Stimulated activated effector memory CD8-positive, alpha-beta T cell treated with anti-CD3 and anti-CD28 coated beads, Interleukin-12 subunit alpha, Interleukin-12 subunit beta, amount 100 ng/mL, for 72 hours (primary cell): ENCODE results near the gene SLC13A2.
"Not testable (repeated sequence)": the region's sequence is repeated elsewhere in the genome, so short reads cannot be mapped to it uniquely, and the experiment has no call there.

Experiments
- ATAC-seq: fragments of 150-1000 bp; cut with Tn5 transposase; 2 replicates; pipeline ENCODE4 v1.10.0; 2021
- DNase-seq, 2 donors: peaks; one replicate each; pipeline ENCODE4 v3.0.0; 2021 to 2022; ENCODE audit warnings: low spot score in 2 of 2
- H3K27ac Mint-ChIP-seq: one replicate; pipeline ENCODE4 v1.8.0; 2022; ENCODE audit warnings: mild to moderate bottlenecking, mixed read lengths
- H3K36me3 Mint-ChIP-seq: one replicate; pipeline ENCODE4 v1.8.0; 2022; ENCODE audit warnings: mild to moderate bottlenecking, mixed read lengths
- H3K4me1 Mint-ChIP-seq: one replicate; pipeline ENCODE4 v1.8.0; 2022; ENCODE audit warnings: mixed read lengths
- H3K4me3 Mint-ChIP-seq: one replicate; pipeline ENCODE4 v1.8.0; 2022; ENCODE audit warnings: mild to moderate bottlenecking, mixed read lengths
- H3K9me3 Mint-ChIP-seq: one replicate; pipeline ENCODE4 v1.8.0; 2022; ENCODE audit warnings: mixed read lengths

The SLC13A2 gene

GRCh38 chr17:28466521-28467048 is 6.9 kb upstream of the SLC13A2 start:
- Mint-ChIP-seq H3K4me3 (no peak overlapping the region), H3K27ac (no peak overlapping the region), H3K36me3 (no peaks in the 10 kb centered on the region), H3K4me1 (peaks cover 20% of the 10 kb centered on the region), H3K9me3 (no peaks in the 10 kb centered on the region)
- DNase-seq (no peak), ATAC-seq (no peak)

DNA sequence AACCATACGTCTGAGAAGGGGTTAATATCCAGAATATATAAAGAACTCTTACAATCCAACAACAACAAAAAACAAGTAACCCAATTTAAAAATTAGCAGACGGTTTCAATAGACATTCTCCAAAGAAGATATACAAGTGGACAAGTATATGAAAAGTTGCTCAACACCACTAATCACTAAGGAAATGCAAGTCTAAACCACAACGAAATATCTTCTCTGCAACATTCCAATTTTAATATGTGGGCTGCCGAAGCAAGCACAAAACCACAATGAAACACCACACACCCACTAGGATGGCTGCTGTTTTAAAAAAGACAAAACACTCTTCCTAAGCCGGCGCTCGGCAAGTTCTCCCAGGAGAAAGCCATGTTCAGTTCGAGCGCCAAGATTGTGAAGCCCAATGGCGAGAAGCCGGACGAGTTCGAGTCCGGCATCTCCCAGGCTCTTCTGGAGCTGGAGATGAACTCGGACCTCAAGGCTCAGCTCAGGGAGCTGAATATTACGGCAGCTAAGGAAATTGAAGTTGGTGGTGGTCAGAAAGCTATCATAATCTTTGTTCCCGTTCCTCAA is 5.9 kb upstream of the SLC13A2 start:
- H3K4me1 Mint-ChIP-seq = peaks cover 20% of the 10 kb centered on the region
- H3K27ac Mint-ChIP-seq = no peak overlapping the region
- no peak for ATAC-seq
- no peak overlapping the region for H3K4me3 Mint-ChIP-seq
- H3K36me3 Mint-ChIP-seq = no peaks in the 10 kb centered on the region
- H3K9me3 Mint-ChIP-seq = no peaks in the 10 kb centered on the region
- DNase-seq = no peak

DNA sequence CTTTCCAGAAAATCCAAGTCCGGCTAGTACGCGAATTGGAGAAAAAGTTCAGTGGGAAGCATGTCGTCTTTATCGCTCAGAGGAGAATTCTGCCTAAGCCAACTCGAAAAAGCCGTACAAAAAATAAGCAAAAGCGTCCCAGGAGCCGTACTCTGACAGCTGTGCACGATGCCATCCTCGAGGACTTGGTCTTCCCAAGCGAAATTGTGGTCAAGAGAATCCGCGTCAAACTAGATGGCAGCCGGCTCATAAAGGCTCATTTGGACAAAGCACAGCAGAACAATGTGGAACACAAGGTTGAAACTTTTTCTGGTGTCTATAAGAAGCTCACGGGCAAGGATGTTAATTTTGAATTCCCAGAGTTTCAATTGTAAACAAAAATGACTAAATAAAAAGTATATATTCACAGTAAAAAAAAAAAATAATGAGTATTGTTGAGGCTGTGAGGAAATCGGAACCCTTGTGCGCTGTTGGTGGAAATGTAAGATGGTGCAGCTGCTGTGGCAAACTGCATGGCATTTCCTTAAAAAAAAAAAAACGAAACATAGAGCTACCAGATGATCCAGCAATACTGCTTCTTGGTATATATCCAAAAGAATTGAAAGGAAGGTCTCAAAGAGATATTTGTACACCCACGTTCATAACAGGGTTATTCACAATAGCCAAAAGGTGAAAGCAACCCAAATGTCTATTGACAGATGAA is 5.3 kb upstream of the SLC13A2 start:
- H3K27ac Mint-ChIP-seq, ATAC-seq: not testable (repeated sequence)

DNA sequence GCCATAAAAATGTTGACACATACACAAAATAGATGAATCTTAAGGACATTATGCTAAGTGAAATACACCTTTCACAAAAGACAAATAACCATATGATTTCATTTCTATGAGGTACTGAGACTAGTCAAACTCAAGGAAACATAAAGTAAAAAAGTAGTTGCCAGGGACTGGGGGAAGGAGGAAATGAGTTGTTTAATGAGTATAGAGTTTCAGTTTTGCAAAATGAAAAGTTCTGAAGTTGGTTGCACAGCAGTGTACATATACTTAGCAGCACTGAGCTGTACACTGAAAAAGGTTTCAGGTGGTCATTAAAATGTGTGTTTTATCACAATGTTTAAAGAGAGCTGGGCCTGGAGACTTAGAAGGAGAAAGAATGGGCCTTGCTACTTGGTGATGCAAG is 4.7 kb upstream of the SLC13A2 start:
- Mint-ChIP-seq H3K4me1 (peaks cover 20% of the 10 kb centered on the region), H3K4me3 (no peak overlapping the region), H3K36me3 (no peaks in the 10 kb centered on the region), H3K27ac (no peak overlapping the region), H3K9me3 (no peaks in the 10 kb centered on the region)
- ATAC-seq = peak; percentile 92
- no peak for DNase-seq

More for the DNA sequence above, 5.3 kb upstream of the SLC13A2 start:
- not testable (repeated sequence) for H3K4me3 Mint-ChIP-seq, H3K9me3 Mint-ChIP-seq, DNase-seq, H3K36me3 Mint-ChIP-seq
- H3K4me1 Mint-ChIP-seq = peaks cover 20% of the 10 kb centered on the region

DNA sequence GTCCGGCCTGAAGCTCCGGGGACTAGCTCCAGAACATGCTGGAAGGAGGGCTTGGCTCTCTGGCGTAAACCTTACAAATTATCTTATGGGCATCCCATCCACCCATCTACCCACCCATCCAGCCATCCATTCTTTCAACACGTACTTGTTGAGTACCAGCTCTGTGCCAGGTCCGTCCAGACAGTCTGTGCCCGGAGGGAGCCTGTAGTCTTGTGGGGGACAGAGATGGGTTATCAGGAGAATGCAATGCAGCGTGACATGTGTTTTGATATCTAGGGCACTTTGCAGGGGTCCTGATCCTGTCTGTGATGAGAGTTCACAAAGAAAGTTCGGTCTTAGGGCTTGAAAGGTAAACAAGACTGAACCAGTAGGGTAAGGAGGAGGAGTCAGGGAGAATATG is 4.1 kb upstream of the SLC13A2 start:
- no peak for ATAC-seq
- no peak for DNase-seq
- no peak overlapping the region for H3K4me3 Mint-ChIP-seq
- H3K4me1 Mint-ChIP-seq = peaks cover 20% of the 10 kb centered on the region
- no peak overlapping the region for H3K27ac Mint-ChIP-seq
- no peaks in the 10 kb centered on the region for H3K36me3 Mint-ChIP-seq
- no peaks in the 10 kb centered on the region for H3K9me3 Mint-ChIP-seq

GRCh38 chr17:28470266-28470913 is 3.1 kb upstream of the SLC13A2 start:
- Mint-ChIP-seq H3K9me3 (no peaks in the 10 kb centered on the region), H3K27ac (no peak overlapping the region), H3K4me1 (peaks cover 24% of the 10 kb centered on the region), H3K36me3 (no peaks in the 10 kb centered on the region), H3K4me3 (no peak overlapping the region)
- DNase-seq = no peak
- no peak for ATAC-seq

DNA sequence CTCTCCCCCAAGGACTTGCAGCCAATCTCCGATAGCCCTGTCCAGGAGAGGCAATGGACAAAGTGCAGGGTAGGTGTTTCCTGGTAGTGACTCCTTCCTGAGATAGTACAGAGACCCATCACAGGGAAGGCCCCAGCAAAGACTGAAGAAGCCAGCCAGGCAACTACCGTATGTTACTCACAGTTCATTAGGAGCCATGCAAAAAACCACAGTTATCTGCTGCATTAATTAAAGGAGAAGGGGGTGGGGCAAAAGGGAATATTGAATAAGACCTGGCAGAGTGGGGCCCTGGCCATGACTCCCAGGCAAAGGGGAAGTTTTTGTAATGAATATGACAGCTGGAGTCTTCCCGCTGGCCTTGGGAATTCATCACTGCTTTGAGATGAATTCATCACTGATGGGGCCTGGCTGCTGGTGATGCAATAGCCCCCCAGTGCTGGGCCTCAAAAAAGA is 2.5 kb upstream of the SLC13A2 start:
- Mint-ChIP-seq H3K9me3 (no peaks in the 10 kb centered on the region), H3K4me3 (no peak overlapping the region), H3K4me1 (peaks cover 27% of the 10 kb centered on the region), H3K27ac (no peak overlapping the region), H3K36me3 (no peaks in the 10 kb centered on the region)
- no peak for DNase-seq
- no peak for ATAC-seq

DNA sequence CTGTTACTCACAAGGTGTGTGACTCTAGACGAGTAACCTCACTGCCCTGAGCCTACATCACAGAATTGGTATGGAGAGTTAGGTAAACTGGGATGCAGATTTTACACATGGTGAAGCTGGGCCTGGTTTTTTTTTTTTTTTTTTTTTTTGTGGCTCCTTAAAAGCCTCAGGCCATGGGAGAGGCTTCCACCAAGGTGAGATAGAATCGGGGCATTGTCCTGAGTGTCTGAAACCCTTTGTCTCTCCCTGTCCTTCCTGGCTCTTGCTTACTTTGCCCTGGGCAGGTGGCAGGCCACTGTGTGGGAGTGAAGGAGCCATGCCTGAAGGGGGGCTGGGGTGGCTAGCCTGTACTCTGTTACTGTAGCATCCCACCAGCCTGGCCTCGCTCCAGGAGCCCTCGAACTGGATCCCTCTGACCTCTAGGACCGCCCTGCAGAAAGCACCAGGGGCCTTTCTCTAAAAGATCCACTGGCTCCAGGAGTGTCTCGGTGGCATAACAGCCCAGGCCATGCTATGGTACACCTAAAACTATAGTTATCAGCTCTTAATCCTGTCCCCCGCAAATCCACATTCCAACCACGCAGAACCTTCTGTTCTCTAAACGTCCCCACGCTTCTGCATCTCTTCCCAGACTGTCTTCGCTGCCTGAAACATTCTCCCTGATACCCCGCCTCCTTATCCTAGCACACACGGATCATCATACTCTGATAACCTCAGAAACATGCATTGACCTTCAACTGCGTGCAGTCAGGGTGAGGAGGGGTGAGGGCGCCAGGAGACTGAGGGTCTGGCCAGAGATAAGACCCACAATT is 1.7 kb upstream of the SLC13A2 start:
- no peak for DNase-seq
- H3K36me3 Mint-ChIP-seq = no peaks in the 10 kb centered on the region
- no peak overlapping the region for H3K27ac Mint-ChIP-seq
- H3K4me1 Mint-ChIP-seq = peaks cover 32% of the 10 kb centered on the region
- no peak overlapping the region for H3K4me3 Mint-ChIP-seq
- ATAC-seq = no peak
- no peaks in the 10 kb centered on the region for H3K9me3 Mint-ChIP-seq

- H3K27ac Mint-ChIP-seq = no peak overlapping the region
- H3K4me1 Mint-ChIP-seq = peaks cover 24% of the 10 kb centered on the region
- no peaks in the 10 kb centered on the region for H3K9me3 Mint-ChIP-seq
- ATAC-seq = no peak
- H3K4me3 Mint-ChIP-seq = no peak overlapping the region
- no peak for DNase-seq
- no peaks in the 10 kb centered on the region for H3K36me3 Mint-ChIP-seq
Measured at GRCh38 chr17:28472871-28473497, 460 bp upstream of the SLC13A2 start.

- Mint-ChIP-seq H3K36me3 (no peaks in the 10 kb centered on the region), H3K4me3 (no peak overlapping the region), H3K4me1 (peaks cover 17% of the 10 kb centered on the region), H3K9me3 (no peaks in the 10 kb centered on the region), H3K27ac (no peak overlapping the region)
- DNase-seq (no peak), ATAC-seq (no peak)
Measured at GRCh38 chr17:28474111-28474531, 677 bp downstream of the SLC13A2 start.

- no peak for ATAC-seq
- Mint-ChIP-seq H3K36me3 (no peaks in the 10 kb centered on the region), H3K4me3 (no peak overlapping the region), H3K27ac (peak overlapping the region; percentile 24), H3K9me3 (no peaks in the 10 kb centered on the region), H3K4me1 (peaks cover 17% of the 10 kb centered on the region)
- DNase-seq = no peak
Measured at GRCh38 chr17:28475151-28475900, 1.9 kb downstream of the SLC13A2 start.

DNA sequence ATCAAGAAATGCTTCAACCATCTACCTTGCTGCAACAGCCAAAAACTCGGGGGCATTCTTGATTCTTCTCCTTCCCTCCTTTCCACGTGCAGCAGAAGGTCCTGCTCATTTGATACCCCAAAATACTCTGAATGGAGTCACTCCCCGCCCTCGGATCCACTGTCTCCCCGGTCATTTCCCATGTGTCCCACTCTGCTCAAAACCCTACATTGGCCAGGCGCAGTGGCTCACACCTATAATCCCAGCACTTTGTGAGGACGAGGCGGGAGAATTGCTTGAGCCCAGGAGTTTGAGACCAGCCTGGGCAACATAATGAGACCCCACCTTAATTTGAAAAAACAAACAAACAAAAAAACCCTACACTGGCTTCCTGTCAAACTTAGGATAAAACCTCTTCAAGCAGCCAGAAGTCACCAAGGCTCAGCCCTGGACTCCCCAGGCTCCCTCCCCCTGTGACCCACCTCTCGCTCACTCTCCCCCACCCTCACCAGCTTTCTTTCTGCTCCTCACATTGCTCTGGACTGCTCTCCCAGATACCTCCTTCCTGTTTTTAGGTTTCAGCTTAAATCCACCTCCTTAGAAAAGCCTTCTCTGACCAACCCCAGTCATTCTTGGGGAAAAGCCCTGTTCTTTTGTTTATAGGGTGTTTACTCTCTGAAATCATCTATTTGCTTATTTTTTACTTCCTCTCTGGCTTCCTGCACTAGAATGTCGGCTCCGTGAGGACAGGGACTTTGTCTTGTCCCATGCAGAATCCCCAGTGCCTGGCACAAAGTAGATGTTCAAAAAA is 2.8 kb downstream of the SLC13A2 start:
- H3K27ac Mint-ChIP-seq = peak overlapping the region; percentile 24
- H3K4me1 Mint-ChIP-seq = peaks cover 17% of the 10 kb centered on the region
- no peak overlapping the region for H3K4me3 Mint-ChIP-seq
- DNase-seq = no peak
- no peak for ATAC-seq
- no peaks in the 10 kb centered on the region for H3K9me3 Mint-ChIP-seq
- no peaks in the 10 kb centered on the region for H3K36me3 Mint-ChIP-seq

- Mint-ChIP-seq H3K4me3 (no peak overlapping the region), H3K9me3 (no peaks in the 10 kb centered on the region), H3K4me1 (peaks cover 17% of the 10 kb centered on the region), H3K36me3 (no peaks in the 10 kb centered on the region), H3K27ac (no peak overlapping the region)
- DNase-seq = no peak
- no peak for ATAC-seq
Measured at GRCh38 chr17:28477928-28478327, 4.5 kb downstream of the SLC13A2 start.
